AML-193 (cell line): ENCODE measurements around the gene E2F2.
A peak's percentile ranks its signal among the peaks of the same experiment; 100 is the strongest.
"Not testable (repeated sequence)": the region's sequence is repeated elsewhere in the genome, so short reads cannot be mapped to it uniquely, and the experiment has no call there.

Experiments
- DNase-seq, 2 experiments: peaks; one replicate each; lab custom pipeline; 2025; lab: John Stamatoyannopoulos, UW

Gene E2F2

GRCh38 chr1:23524716-23525401, 6.2 kb downstream of the E2F2 start:
- DNase-seq: no peak

DNA sequence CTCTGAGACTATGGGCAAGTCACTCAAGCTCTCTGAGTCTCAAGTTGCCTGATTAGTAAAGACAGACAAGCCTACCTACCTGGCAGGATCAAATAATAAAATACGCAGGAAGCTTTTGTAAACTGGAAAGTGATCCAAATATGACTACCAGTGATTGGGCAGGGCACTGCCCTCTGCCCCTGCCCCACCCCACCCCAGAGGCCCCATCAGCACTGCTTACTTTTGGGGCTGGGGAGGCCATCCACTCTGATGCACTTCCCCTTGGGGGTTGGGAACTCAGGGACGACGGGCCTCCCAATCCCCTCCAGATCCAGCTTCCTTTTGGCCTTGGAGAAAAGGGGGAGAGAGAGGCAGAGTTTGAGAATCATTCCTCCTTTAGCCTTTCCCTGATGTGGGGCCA, 6.9 kb downstream of the E2F2 start:
- no peak for DNase-seq

- peak; percentile 85 to 92 for DNase-seq
Measured at GRCh38 chr1:23522244-23522982, 8.6 kb downstream of the E2F2 start.

GRCh38 chr1:23521588-23521987, 9.4 kb downstream of the E2F2 start:
- DNase-seq: no peak

DNA sequence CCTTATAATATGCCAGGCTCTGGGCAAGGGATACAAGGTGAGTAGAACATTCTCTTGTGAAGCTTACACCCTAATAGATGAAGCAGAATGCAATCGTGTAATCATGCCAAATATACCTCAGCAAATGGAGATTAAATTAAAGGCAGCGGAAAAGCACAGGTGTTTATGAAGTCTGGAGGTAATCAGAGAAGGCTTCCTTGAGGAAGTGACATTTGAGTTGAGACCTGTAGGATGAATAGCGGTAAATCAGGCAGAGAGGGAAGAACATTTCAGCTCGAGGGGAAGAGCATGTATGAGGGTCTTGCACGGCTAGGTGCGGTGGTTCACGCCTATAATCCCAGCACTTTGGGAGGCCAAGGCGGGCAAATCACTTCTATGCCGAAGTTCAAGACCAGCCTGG, 13.5 kb downstream of the E2F2 start:
- no peak for DNase-seq

- DNase-seq: no peak
Measured at GRCh38 chr1:23515905-23516304, 15.1 kb downstream of the E2F2 start.

DNA sequence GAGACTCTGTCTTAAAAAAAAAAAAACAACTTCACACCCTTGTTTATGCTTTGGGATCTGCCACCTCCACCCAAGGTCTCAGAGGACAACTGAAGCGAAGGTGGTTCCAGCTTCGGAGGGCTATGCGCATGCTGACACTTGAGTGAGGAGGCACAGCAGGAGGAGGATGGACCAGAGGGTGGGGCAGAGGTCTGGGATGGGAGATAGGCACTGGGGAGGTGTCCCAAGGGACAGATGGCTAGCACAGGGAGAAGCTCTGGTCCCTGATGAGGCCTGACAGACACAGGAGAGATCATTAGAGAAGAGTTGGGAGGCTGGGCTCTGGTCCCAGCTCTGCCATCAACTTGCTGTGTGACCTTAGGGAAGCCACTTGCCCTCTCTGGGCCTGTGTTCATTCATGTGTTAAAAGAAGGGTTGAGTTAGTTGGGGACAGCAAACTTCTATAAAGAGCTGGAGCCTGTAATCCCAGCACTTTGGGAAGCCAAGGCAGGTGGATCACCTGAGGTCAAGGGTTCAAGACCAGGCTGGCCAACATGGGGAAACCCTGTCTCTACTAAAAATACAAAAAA, 16.8 kb downstream of the E2F2 start:
- DNase-seq: no peak

DNA sequence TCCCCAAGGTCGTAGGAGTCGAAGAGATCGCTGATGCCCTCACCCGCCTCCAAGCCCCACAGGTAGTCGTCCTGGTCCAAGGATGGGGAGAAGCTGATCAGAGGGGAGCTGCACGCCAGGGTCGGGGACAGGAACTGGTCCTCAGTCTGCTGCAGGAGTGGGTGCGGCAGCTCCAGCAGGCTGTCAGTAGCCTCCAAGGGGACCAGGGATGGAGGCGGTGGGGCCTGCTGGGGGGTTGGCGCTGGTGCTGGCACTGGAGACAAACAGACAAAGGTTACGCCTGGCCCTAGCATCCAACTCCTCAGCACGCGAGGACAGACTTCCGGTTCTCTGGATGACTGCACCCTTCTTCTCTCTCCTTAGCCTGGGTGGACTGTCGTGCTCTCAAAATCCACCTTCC, 21.1 kb downstream of the E2F2 start:
- no peak for DNase-seq

- no peak for DNase-seq
Measured at GRCh38 chr1:23506376-23507107, 24.5 kb downstream of the E2F2 start.

- no peak for DNase-seq
Measured at GRCh38 chr1:23505851-23506250, 25.2 kb downstream of the E2F2 start.

DNA sequence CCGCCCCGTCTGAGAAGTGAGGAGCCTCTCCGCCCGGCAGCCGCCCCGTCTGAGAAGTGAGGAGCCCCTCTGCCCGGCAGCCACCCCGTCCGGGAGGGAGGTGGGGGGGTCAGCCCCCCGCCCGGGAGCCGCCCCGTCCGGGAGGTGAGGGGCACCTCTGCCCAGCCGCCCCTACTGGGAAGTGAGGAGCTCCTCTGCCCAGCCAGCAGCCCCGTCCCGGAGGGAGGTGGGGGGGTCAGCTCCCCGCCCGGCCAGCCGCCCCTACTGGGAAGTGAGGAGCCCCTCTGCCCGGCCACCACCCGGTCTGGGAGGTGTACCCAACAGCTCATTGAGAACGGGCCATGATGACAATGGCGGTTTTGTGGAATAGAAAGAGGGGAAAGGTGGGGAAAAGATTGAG, 26.9 kb downstream of the E2F2 start:
- DNase-seq: not testable (repeated sequence)

- no peak for DNase-seq
Measured at GRCh38 chr1:23502951-23503350, 28.1 kb downstream of the E2F2 start.

GRCh38 chr1:23500466-23500865, 30.6 kb downstream of the E2F2 start:
- DNase-seq: no peak

GRCh38 chr1:23497777-23498439, 33.1 kb downstream of the E2F2 start:
- DNase-seq: peak; percentile 7 to 43

GRCh38 chr1:23496490-23497181, 34.4 kb downstream of the E2F2 start:
- no peak for DNase-seq

GRCh38 chr1:23494836-23495235, 36.2 kb downstream of the E2F2 start:
- not testable (repeated sequence) for DNase-seq

DNA sequence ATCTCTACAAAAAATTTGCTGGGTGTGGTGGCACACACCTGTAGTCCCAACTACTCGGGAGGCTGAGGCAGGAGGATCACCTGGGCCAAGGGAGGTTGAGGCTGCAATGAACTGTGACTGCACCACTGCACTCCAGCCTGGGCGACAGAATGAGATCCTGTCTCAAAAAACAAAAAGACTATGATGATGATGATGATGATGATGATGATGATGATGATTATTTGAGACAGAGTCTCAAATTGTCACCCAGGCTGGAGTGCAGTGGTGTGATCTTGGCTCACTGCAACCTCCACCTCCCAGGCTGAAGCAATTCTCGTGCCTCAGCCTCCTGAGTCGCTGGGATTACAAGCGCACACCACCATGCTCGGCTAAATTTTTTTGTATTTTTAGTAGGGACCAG, 38.3 kb downstream of the E2F2 start:
- not testable (repeated sequence) for DNase-seq

- no peak for DNase-seq
Measured at GRCh38 chr1:23492132-23492720, 38.8 kb downstream of the E2F2 start.

DNA sequence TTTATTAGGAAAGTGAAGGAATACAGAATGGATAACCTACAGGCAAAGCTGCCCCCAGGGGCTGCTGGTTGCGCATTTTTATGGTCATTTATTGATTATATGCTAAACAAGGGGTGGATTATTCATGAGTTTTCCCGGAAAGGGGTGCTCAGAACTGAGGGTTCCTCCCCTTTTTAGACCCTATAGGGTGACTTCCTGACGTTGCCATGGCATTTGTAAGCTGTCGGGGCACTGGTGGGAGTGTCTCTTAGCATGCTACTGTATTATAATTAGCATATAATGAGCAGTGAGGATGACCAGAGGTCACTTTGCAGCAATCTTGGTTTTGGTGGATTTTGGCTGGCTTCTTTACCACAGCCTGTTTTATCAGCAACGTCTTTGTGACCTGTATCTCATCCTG, 41.2 kb downstream of the E2F2 start:
- DNase-seq: no peak

- no peak for DNase-seq
Measured at GRCh38 chr1:23485002-23485332, 46.1 kb downstream of the E2F2 start.
